Osteocyte (in vitro differentiated cells): ENCODE results near the gene CCDC6. TPM values are rescaled to one million over a fixed set of nuclear protein-coding genes. Genes with fewer than 3 reads are reported as not detected.
"Not testable (repeated sequence)": the region's sequence is repeated elsewhere in the genome, so short reads cannot be mapped to it uniquely, and the experiment has no call there.

Source experiments
- DNase-seq: peaks from one replicate; pipeline ENCODE4 v3.0.0; 2021; ENCODE audit warnings: mixed read lengths; ENCODE audit not compliant: unreplicated experiment; ENCODE audit errors: extremely low spot score
- H3K27ac Mint-ChIP-seq: one replicate; pipeline ENCODE4 v1.8.0; 2021; ENCODE audit warnings: mild to moderate bottlenecking, mixed read lengths; ENCODE audit not compliant: unreplicated experiment
- H3K27me3 Mint-ChIP-seq: one replicate; pipeline ENCODE4 v1.8.0; 2021; ENCODE audit warnings: mixed read lengths; ENCODE audit not compliant: unreplicated experiment
- H3K36me3 Mint-ChIP-seq: one replicate; pipeline ENCODE4 v1.8.0; 2021; ENCODE audit warnings: mixed read lengths; ENCODE audit not compliant: unreplicated experiment
- H3K4me1 Mint-ChIP-seq: one replicate; pipeline ENCODE4 v1.8.0; 2021; ENCODE audit warnings: mixed read lengths; ENCODE audit not compliant: unreplicated experiment
- H3K4me3 Mint-ChIP-seq: one replicate; pipeline ENCODE4 v1.8.0; 2021; ENCODE audit warnings: mild to moderate bottlenecking, moderate library complexity, mixed read lengths; ENCODE audit not compliant: unreplicated experiment
- H3K9me3 Mint-ChIP-seq: one replicate; pipeline ENCODE4 v1.8.0; 2021; ENCODE audit warnings: mixed read lengths; ENCODE audit not compliant: unreplicated experiment
- CTCF ChIP-seq: fragments of 200-600 bp; sonication (generic); IDR thresholded peaks from 2 replicates; pipeline ENCODE4 v1.5.0; 2021; ENCODE audit warnings: antibody characterized with exemption, mild to moderate bottlenecking, moderate library complexity
- total RNA-seq: library from RNA; stranded (reverse); gene quantifications from 2 replicates; pipeline ENCODE4 v1.2.1, GENCODE V29; 2021

CCDC6 gene
- total RNA-seq, 1 donor from 2014 or later, result 38.0 TPM

DNA sequence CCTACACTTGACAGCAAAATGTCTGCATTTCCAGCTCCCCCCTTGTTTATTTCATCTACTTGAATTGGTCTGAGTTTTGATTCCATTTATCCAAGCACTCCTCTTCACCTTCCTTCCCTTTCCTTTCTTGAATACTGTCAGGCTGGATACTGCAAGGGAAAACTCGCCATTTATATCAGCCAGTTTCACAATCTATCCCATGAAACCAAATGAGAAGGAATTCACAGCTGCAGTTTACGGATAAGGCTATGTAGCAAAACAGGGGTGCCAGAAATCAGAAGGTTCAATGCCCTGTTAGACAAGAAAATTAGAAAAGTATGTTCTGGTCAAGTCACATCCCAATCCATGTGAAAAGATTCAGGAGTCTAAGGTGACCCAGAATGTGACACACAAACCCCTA lies 28.1 kb downstream of the CCDC6 start:
- DNase-seq, result no peak
- no peak overlapping the region for H3K4me3 Mint-ChIP-seq

DNA sequence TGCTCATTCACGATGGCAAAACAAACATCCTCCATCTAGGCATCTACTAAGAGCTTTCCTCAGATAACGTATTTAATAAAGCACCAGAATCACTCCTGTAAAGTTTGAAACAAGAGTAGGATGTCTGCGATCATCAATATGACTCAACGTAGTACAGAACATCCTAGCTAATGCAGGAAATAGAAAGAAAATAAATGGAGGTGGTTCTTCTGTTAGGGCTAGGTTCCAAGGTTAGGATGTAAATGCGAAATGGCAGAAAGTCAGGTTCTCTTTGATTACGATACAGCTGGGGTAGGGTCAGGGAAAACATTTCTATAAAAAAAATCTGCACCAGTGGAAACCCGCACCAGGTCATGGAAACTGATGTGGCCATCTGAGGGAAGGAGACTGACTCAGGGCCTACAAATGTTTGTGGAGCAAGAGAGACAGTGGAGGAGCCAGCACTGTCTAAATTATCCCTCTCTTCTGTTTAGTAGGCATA lies 29.1 kb downstream of the CCDC6 start:
- no peaks in the 10 kb centered on the region for H3K36me3 Mint-ChIP-seq
- TF ChIP-seq CTCF, result no peak
- H3K4me3 Mint-ChIP-seq, result no peak overlapping the region
- no peaks in the 10 kb centered on the region for H3K27me3 Mint-ChIP-seq
- DNase-seq, result no peak
- H3K4me1 Mint-ChIP-seq, result peaks cover 30% of the 10 kb centered on the region
- peak overlapping the region; percentile 23 for H3K27ac Mint-ChIP-seq
- no peaks in the 10 kb centered on the region for H3K9me3 Mint-ChIP-seq

More for the DNA sequence above, 28.1 kb downstream of the CCDC6 start:
- Mint-ChIP-seq H3K36me3 (no peaks in the 10 kb centered on the region), H3K27ac (no peak overlapping the region), H3K27me3 (no peaks in the 10 kb centered on the region), H3K9me3 (no peaks in the 10 kb centered on the region), H3K4me1 (peaks cover 24% of the 10 kb centered on the region)
- no peak for TF ChIP-seq CTCF

GRCh38 chr10:59876695-59877094 lies 29.7 kb downstream of the CCDC6 start:
- no peaks in the 10 kb centered on the region for H3K36me3 Mint-ChIP-seq

DNA sequence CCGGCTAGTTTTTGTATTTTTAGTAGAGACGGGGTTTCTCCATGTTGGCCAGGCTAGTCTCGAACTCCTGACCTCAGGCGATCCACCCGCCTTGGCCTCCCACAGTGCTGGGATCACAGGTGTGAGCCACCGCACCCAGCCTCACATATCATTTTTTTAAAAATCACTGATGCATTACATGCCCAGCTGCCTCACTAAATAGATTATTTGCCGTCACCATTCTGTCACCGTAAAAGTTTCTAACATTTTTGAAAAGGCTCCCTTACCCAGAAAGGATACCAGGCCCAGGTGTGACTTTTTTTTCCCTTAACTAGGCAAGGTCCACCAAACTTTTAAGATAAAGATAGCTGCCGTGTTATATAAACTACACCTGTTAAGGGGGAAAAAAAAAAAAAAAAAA lies 30.1 kb downstream of the CCDC6 start:
- not testable (repeated sequence) for H3K9me3 Mint-ChIP-seq, DNase-seq, H3K27ac Mint-ChIP-seq, H3K27me3 Mint-ChIP-seq, H3K4me3 Mint-ChIP-seq, H3K36me3 Mint-ChIP-seq
- H3K4me1 Mint-ChIP-seq, result peaks cover 30% of the 10 kb centered on the region

More at GRCh38 chr10:59876695-59877094, 29.7 kb downstream of the CCDC6 start:
- H3K27me3 Mint-ChIP-seq, result no peaks in the 10 kb centered on the region
- H3K4me3 Mint-ChIP-seq, result no peak overlapping the region
- no peaks in the 10 kb centered on the region for H3K9me3 Mint-ChIP-seq
- H3K27ac Mint-ChIP-seq, result no peak overlapping the region
- TF ChIP-seq CTCF, result no peak
- peaks cover 30% of the 10 kb centered on the region for H3K4me1 Mint-ChIP-seq
- DNase-seq, result no peak

DNA sequence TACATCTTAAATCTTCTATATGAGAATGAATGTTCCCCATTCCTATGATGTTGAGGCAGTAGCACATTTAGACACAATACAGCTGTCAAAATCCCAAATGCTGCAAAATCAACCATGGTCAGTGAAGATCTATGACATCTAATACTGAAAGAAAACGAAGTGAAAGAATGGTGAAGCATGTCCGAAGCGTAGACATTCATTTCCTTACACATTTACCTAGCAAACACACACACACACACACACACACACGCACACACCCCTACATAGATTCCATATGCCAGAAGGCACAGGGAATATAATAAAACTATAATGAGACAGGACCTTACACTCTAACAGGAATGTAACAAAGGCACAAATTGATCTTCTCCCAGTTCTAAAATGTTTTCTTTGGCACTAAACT lies 32.5 kb downstream of the CCDC6 start:
- H3K36me3 Mint-ChIP-seq, result no peaks in the 10 kb centered on the region
- no peak for DNase-seq
- H3K27me3 Mint-ChIP-seq, result no peaks in the 10 kb centered on the region
- no peak for TF ChIP-seq CTCF
- H3K4me3 Mint-ChIP-seq, result no peak overlapping the region
- H3K9me3 Mint-ChIP-seq, result no peaks in the 10 kb centered on the region
- H3K27ac Mint-ChIP-seq, result no peak overlapping the region
- H3K4me1 Mint-ChIP-seq, result peaks cover 28% of the 10 kb centered on the region
